Activated T-helper 1 cell treated with Interleukin-2 at 50 U/mL for 16 hours (primary cell): ENCODE measurements around the gene UBE2N.
"Not testable (repeated sequence)": the region's sequence is repeated elsewhere in the genome, so short reads cannot be mapped to it uniquely, and the experiment has no call there.

Experiments used
- DNase-seq: peaks from one replicate; pipeline ENCODE4 v3.0.0-alpha.2; 2020; ENCODE audit warnings: low read depth

The UBE2N gene

DNA sequence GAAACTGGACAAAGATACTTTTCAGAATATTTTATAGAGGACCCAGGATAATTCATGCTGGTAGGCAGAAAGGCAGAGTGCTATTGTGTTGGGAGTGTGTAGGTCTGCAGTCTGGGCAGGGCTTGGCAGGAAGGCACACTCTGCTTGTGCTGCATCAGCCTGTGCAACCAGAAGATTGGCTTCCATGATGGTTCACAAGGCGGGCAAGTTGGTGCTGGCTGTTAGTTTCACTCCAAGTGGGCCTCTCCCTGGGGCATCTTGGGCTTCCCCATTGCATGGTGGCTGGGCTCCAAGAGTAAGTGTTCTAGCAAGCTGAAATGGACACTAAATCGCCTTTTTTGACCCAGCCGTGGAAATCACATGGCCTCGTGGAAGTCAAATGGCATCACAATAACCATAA, 1.8 kb upstream of the UBE2N start:
- no peak for DNase-seq

DNA sequence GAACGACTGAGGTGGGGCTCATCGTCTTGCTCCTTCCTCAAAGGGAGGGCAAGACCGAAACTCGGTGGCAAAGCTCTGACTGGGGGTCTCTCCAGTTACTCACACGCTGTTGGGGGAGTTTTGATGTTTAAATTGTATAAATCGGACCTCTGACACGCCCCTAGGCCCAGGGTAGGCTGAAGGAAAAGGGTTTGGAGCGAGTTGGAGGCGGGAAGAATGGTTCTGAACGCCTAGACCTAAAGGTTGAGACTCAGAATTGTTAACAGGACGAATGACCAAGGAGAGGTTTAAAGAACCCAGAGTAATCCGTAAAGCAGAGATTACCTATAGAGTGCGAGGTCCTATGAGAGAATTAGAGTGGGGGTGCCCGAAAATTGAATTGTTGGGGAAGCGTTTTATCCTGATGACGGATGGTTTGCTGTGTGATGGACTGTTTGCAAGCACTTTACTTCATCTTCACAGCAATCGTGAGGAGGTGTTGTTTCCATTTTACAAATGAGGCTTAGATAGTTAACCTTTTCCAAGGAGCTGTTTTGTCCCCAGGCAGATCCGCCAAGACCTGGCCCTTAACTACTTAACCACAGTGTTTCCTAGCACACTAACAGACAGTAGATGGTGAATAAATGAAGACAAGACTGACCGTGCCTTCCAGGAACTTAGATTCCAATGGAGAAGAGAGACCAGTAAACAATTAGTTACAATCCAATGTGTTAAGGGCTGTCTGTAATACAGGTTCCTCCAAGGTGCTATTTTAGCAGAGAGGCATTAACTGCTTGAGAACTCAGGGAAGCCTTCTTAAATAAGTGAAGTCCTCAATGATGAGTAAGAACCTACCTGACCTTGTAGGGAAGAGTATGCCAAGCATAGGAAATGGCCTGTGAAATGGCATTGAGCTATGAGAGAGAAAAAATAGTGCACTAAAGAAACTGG, 929 bp upstream of the UBE2N start:
- no peak for DNase-seq

DNA sequence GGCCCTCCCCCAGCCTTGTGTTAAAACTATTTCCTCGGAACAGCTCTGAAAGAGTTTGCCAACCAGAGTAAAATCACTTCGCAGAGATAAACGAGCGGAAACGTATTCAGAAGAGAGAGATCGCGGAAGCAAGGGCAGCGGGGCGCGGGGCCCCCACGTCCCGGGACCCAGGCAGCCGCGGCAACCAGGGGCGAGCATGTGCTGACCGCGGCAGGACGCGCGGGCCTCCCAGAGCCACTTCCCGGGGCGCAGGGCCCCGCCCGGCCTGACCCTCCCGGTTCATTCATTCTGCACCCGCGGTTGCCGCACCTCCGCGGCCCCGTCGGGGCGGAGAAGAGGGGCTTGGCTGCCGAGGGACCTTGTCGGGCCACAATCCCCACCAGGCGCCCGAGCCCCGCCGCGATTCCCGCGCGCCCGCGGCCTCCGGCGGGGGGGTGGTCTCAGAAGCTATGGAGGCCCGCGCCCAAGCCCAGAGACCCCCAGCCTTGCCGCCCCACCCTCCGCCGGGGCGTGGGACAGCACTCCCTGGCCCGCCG, 598 bp downstream of the UBE2N start:
- peak; percentile 21 for DNase-seq

DNA sequence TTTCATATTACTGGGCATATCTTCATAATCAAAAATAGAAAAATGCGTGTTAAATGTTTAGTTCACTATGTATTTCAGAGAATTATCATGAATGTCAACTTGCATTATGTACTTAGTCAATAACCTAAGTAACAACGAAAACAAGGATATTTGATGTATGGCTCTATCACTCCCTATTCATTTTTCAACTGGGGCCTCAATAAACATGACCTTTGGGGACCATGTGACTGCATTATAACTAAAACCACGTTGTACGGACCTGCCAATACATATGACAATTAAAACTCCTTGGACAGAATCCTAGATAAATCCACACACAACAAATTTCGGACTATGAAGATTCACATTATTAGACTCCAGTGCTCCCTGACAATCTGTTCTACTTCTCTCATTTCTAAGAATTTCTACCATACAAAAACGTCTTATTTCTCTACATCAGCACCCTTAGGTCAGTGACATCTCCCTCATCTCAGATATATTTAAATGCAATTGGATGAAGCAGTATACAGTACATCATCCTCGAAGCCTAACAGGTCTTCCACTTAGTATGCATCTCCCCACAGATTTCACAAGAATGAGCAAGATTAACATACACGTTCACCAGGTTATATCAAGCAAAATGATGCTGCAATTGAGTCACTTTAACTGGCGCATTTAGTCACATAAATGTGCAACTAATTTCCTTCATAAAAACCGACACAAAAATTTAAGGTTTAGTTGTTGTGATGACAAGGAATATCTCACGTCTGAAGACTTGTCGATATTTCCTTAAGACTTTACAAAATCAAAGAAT, 1.5 kb downstream of the UBE2N start:
- no peak for DNase-seq

DNA sequence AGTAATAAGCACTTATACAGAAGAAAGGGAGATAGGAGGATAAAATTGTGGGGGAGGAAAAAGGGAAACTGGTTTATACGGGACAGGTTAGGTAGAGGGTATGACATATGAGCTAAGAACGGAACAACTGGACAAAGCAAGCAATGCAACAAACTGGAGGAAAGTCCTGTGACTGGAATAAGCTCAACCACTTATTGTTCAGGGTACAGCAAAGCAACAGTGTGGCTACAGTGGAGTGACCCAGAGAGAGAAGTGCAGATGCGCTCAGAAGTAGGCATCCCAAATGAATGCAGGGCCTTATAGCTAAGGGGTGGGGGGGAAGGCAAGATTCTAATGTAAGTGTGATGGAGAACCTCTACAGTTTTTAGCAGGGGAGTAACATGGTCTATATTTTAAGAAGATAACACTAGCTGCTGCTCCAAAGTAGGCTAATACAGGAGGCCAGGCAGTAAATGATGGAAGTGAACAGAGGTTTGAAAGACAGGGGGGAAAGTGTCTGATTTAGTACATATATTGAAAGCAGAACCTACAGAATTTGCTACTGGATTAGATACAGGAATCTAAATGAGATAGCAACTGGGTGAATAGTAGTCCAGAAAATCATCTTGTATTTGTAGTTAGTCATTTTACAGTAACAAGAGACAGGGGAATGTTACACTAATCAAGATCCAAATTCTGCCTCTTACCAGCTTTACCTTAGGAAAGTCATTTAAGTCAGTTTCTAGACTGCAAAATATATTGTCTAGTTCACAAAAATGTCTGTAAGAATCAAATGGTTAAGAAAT, 3.3 kb downstream of the UBE2N start:
- DNase-seq = no peak

DNA sequence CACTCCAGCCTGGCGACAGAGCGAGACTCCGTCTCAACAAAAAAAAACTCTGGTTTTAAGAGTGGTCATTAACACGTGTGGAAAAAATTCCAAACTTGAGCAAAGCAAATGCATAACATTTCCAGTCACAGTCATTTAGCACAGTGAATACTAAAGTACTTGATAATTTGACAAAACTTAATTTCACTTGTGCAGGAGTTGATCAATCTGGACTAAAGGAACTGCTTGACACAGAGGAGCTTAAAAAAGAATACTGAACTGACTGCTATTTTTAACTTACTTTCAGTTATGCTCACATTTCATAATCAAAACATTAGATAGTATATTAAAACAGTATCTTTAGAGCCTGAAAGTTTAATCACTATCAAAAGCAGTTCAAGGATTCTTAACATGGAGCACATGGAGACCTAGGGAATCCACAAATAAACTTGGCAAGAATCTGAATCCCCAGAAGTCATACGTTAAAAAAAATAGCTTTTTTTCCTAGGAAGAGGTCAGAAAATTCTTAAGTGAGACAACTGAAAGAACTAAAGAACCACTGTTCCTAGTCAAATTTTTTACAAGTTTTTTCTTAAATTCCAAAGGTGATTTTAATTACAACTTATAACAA, 7.4 kb downstream of the UBE2N start:
- no peak for DNase-seq

DNA sequence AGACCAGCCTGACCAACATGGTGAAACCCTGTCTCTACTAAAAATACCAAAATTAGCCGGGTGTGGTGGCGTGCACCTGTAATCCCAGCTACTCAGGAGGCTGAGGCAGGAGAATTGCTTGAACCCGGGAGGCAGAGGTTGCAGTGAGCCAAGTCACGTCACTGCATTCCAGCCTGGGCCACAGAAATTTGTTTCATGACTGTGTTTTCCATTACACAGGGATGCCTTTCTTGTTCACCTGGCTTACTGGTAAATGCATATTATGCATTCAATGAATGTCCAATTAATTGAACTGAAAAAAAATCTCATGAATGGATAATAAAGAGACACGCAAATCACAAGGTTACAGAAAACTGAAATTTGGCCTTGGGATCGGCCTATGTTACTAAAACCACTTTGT, 9.7 kb downstream of the UBE2N start:
- DNase-seq = not testable (repeated sequence)

DNA sequence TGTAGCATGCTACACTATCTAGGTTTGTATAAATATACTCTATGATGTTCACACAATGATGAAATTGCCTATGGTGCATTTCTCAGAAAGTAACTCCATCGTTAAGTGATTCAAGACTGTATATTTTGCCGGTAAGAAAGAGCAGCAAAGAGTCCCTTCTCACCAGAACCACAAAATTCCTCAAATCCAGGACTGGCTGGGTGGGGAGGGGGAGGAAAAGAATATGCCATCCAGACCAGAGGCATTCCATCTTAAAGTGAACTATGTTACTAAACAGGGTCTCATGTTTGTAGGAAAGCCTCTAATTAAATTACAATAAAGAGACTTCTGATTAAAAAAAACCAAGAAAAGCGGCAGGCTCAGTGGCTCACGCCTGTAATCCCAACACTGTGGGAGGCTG, 11.5 kb downstream of the UBE2N start:
- DNase-seq = no peak

DNA sequence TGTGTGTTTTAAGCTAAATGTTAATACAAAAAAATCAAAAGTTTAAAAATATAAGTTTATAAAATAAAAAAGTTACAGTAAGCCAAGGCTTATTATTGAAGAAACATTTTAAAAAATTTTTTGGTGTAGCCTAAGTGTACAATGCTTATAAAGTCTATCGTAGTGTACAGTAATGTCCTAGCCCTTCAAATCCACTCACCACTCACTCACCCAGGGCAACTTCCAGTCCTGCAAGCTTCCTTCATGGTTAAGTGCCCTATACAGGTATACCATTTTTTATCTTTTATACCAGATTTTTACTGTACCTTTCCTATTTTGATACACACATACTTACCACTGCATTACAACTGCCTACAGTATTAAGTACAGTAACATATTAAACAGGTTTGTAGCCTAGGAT, 11.9 kb downstream of the UBE2N start:
- DNase-seq = no peak

DNA sequence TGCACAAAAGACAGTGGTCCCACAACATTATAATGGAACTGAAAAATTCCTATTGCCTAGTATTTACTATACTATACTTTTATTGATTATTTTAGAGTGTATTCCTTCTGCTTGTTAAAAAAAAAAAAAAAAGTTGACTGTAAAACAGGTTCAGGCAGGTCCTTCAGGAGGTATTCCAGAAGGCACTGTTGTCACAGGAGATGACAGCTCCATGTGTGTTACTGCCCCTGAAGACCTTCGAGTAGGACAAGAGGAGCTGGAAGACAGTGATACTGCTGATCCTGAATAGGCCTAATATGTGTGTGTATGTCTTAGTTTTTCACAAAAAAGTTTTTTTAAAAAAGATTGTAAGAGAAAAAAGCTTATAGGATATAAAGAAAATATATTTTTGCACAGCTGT, 12.3 kb downstream of the UBE2N start:
- no peak for DNase-seq

DNA sequence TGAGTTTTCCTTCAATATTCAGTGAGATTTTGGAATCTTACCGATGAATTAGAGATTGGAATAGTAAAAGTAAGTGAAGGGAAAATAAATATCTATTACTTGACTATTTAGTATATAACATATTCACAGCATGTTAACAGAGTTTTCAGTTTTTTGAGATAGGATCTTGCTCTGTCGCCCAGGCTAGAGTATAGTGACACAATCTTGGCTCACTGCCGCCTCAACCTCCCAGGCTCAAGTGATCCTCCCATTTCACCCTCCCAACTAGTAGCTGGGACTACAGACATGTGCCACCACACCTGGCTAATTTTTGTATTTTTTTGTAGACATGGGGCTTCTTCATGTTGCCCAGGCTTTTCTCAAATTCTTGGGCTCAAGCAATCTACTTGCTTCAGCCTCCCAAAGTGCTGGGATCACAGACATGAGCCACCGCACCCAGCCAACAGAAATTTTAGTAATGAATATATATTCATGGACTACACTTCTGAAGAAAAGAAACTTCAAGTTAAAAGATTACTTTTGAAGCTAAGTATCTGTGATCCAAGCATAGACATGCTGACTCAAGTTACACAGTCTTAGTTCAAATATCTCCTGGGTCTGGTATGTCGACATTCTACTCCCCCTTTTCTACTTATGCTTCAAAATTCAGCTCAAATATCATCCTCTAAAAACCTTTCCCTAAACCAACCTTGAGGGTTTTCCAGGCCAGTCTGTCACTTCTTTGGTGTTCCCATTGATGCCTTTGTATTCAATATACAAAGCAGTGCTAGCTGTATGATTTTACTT, 13.8 kb downstream of the UBE2N start:
- no peak for DNase-seq

DNA sequence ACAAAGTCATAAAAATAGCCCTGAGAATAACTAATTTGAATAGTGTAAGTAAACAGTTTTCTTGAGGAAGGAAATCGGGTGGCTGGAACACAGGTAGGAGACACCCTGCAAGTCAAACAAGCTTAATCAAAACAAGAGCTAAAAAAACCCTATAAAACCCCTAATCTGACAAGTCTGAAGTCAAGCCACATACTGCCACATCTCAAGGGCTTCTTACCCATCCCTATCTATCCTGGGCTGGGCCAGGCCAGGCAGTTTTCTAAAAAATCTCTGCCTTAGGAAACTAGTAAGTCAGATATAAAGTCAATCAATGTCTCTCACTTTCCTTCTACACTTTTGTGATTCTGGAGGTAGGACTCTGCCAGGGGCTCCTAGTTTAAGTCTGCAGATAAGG, 15.3 kb downstream of the UBE2N start:
- no peak for DNase-seq

DNA sequence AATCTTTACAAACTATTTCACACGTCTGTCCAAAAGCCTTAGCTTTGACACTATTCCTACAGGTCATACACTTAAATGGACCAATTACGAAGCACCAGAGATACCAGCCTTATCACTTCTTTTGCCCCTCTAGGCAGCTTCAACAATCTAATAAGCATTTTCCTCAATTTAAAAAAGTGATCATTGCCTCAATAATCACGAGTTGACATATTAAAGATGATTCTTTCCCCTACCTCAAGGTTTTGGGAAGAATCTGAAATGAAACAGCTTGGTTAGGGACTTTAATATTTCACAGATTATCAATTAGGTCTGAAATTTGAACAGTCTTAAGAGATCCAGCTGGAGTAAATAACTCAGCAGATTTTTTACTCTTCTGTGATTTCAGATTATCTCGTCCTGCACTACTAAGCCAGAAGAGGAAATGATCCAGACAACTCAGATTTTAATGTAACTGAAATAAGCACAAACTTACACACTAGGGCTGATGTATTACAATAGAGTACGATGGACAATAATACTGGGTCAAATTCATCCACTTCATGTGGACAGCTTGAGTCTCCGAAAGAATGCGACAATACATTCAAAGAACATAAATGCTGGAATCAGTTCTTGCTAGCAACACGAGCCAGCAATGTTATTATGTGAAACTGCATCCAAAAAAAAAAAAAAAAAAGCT, 15.9 kb downstream of the UBE2N start:
- no peak for DNase-seq

DNA sequence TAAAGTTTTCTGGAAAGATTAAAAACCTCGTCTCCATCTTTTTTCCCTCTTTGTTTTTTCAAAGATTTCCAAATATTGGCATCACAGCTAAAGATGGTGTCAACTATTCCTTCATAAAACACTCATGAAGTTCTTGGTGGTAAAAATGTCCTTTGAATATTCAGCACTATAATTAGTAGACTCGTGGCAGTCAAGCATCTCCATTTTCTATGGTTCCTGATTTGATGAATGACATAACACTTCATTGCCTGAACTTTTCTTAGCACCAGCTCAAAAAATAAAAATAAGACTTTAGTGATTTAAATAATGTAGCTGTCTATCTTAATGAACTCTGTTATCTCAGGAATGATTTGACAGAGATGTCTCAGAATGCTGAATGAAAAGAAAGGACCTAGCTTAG, 19.7 kb downstream of the UBE2N start:
- DNase-seq = no peak

DNA sequence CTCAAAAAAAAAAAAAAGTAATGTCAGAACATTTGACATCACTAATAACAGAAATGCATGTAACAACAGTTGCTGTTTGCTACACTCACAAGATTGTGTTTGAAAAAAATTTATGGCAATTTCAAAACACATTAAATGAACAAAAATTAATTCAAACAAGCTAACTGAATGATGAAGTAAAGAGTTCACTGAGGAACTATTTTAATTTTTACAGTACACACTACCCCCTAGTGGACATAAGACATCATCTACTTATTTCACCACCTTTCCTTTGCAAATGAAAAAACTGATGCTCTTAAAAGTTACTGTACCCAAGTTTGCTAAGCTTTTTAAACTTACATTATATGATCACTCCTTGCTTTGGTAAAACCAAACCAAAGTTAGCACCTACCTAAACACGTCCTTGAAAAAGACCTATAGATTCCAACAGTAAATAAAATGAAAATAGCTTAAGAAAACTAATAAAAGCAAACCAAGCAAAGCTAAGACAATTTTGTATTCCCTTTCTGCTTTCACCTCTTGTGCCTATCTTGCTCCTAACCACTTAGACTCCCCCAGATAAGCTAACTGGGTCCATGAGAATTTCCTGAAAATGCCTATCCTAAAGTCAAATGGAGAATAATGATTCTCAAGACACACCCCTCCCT, 22.2 kb downstream of the UBE2N start:
- no peak for DNase-seq

DNA sequence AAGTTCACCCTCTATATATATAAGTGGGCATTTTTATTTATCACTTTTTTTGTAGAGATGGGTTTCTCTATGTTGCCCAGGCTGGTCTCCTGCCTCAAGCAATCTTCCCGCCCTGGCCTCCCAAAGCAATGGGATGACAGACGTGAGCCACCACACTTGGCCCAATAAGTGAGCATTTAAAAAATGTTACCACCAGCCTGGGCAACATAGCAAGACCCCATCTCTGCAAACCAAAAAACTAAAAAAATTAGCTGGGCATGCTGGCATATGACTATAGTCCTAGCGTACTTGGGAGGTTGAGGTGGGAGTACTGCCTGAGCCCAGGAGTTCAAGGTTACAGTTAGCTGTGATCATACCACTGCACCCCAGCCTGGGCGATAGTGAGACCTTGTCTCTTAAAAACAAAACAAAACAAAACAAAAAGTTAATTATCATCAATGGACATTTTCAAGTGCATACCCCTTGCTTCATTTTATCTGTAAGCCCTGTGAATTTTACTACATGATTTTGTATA, 23.7 kb downstream of the UBE2N start:
- DNase-seq = no peak

DNA sequence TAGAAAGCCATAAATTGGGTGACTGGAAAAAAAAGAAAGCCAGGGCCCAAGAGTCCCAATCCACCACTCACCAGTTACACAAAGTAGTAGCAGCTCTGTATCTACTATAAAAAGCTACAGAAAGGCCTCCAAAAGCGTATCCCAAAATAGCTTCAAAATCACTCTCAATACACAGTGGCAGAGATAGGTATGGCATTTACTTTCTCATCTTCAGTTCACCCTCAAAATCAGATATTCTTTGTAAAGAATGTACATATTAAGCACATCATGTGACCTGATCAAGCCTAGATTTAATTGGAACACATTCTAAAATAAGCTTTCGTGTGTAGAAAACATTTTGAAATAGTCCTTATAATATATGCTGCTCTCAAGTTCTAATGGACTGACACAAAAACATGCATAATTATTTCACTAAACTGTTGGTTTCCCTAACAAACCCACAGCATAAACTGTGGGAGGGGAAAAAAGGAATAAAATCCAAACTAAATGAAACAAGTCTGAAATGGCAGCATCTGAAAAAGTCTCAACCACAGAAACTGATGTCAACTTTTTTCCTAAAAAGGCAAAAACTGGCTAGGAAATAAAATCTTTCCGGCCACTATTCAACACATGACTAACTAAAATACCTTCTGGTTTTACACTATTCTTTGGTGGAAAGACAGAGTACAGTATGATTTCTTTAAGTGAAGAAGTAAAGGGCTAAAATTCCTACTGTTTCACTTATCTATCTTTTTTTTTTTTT, 25.9 kb downstream of the UBE2N start:
- no peak for DNase-seq

DNA sequence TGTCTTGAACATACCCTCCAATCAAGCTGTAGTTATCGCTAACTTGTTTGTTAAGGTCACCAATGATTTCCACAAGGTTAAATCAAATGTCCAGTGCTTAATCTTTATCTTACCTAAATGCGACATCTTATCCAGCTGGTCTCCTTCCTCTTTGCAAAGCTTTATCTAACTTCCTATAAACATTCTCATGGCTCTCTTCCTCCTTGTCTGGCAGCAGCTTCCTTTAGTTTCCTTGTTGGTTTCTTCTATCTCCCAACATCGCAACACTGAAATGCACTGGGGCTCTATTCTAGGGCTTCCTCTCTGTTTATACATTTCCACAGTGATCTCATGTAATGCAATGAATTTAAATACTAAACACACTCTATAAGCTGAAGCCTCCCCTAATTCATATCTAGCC, 28.7 kb downstream of the UBE2N start:
- DNase-seq = no peak

DNA sequence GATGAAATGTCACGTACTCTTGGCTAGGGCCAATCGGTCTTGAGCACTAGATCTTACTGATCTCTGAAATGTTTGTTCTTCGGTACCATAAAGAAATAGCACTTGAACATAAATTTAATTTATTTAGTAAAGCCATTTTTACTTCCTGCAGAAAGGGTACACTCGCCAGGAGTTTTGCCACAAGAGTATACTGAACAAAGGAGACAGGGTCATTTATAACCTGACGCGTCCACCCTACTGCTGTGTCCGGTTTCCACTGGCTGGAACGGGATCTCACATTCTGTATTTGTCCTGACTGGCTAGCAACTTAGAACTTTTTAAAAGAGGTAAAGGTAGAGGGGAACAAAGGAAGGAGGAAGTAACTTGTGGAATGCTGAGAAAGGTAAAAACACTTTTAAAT, 29.4 kb downstream of the UBE2N start:
- not testable (repeated sequence) for DNase-seq
